A549 (cell line): ENCODE results near the gene DCAF15. TPM values are rescaled to one million over a fixed set of nuclear protein-coding genes. Genes with fewer than 3 reads are reported as not detected.

ENCODE experiments used
- ATAC-seq, 2 experiments: fragments of 200-7000 bp in 1 of 2; fragments of >200 bp in 1 of 2; cut with Nextera tagmentation in 1 of 2; cut with Tn5 transposase in 1 of 2; 3 replicates each; pipeline versions ENCODE4 v1.8.0 to v1.9.1; 2018 to 2020; ENCODE audit warnings: mild to moderate bottlenecking in 1 of 2, moderate library complexity in 1 of 2
- CTCF ChIA-PET: fragments of 300-600 bp; sonication (Branson Sonifier 250); formaldehyde crosslinking; extraction: SDS; loops from one replicate; lab custom pipeline; 2021; ENCODE audit warnings: antibody characterized with exemption, inconsistent platforms; lab: Yijun Ruan, JAX
- POLR2A ChIA-PET: fragments of 350-600 bp; formaldehyde crosslinking; extraction: SDS; loops from one replicate; lab custom pipeline; 2021; ENCODE audit warnings: antibody characterized with exemption, inconsistent platforms; lab: Yijun Ruan, JAX
- DNase-seq, 2 experiments: peaks; one replicate each; pipeline versions ENCODE4 v3.0.0 to v3.0.0-alpha.2; 2011 to 2016; ENCODE audit warnings: low read depth in 1 of 2, low spot score in 1 of 2
- FAIRE-seq: peaks from 2 replicates; lab custom pipeline; 2011; peaks lifted over from hg19 to GRCh38; lab: Jason Lieb, UNC
- H3K27ac ChIP-seq, 2 experiments: fragments of >200 bp; sonication (Bioruptor Twin); formaldehyde crosslinking; 3 replicates each; pipeline ENCODE4 v1.5.1; 2016 to 2017
- H3K4me1 ChIP-seq: fragments of >200 bp; sonication (Bioruptor Twin); formaldehyde crosslinking; 3 replicates; pipeline ENCODE4 v1.6.1; 2016
- H3K4me2 ChIP-seq: fragments of >200 bp; sonication (Bioruptor Twin); formaldehyde crosslinking; 3 replicates; pipeline ENCODE4 v1.6.1; 2016
- H3K4me3 ChIP-seq: fragments of >200 bp; sonication (Bioruptor Twin); formaldehyde crosslinking; 3 replicates; pipeline ENCODE4 v1.5.1; 2016
- H3K9me3 ChIP-seq: fragments of >200 bp; sonication (Bioruptor Twin); formaldehyde crosslinking; 3 replicates; pipeline ENCODE4 v1.6.1; 2016
- CBX8 ChIP-seq: fragments of 200-600 bp; sonication (generic); IDR thresholded peaks from 2 replicates; pipeline ENCODE4 v1.6.1; 2016
- EHF ChIP-seq: fragments of 250-450 bp; sonication (Bioruptor Pico); IDR thresholded peaks from 2 replicates; pipeline ENCODE4 v1.5.0; 2020; ENCODE audit warnings: mild to moderate bottlenecking
- EHMT2 ChIP-seq: fragments of 200-600 bp; sonication (generic); IDR thresholded peaks from 2 replicates; pipeline ENCODE4 v1.6.1; 2016; ENCODE audit warnings: antibody characterized with exemption, low read depth, mild to moderate bottlenecking, moderate library complexity
- EP300 ChIP-seq, 2 experiments: fragments of >200 bp; sonication (Bioruptor Twin); formaldehyde crosslinking; IDR thresholded peaks; 2 replicates in 1 of 2; 3 replicates in 1 of 2; pipeline ENCODE4 v1.6.1; 2016 to 2017
- HDAC2 ChIP-seq: fragments of 200-600 bp; sonication (generic); IDR thresholded peaks from 2 replicates; pipeline ENCODE4 v1.6.1; 2016
- HEYL ChIP-seq: fragments of 250-450 bp; sonication (Bioruptor Pico); IDR thresholded peaks from 2 replicates; pipeline ENCODE4 v1.8.0; 2021; ENCODE audit warnings: mild to moderate bottlenecking, moderate library complexity
- HOXA7 ChIP-seq: fragments of 250-450 bp; sonication (Bioruptor Pico); IDR thresholded peaks from 2 replicates; pipeline ENCODE4 v1.5.0; 2020; ENCODE audit warnings: mild to moderate bottlenecking, moderate library complexity
- HOXB13 ChIP-seq: fragments of 250-450 bp; sonication (Bioruptor Pico); IDR thresholded peaks from 2 replicates; pipeline ENCODE4 v1.5.0; 2020; ENCODE audit warnings: low read depth, mild to moderate bottlenecking, moderate library complexity
- HOXB5 ChIP-seq: fragments of 250-450 bp; sonication (Bioruptor Pico); IDR thresholded peaks from 2 replicates; pipeline ENCODE4 v1.5.0; 2020; ENCODE audit warnings: mild to moderate bottlenecking, moderate library complexity
- JUN ChIP-seq, 2 experiments: fragments of >200 bp; sonication (Bioruptor Twin); formaldehyde crosslinking; IDR thresholded peaks; 2 replicates in 1 of 2; 3 replicates in 1 of 2; pipeline ENCODE4 v1.6.1; 2016 to 2017
- MAFK ChIP-seq: fragments of 450-650 bp; IDR thresholded peaks from 2 replicates; pipeline ENCODE4 v1.6.1; 2014; ENCODE audit not compliant: partially characterized antibody
- NFE2L2 ChIP-seq: fragments of 150-350 bp; conservative IDR thresholded peaks from 2 replicates; pipeline ENCODE4 v1.6.1; 2014; ENCODE audit warnings: low read length
- NPAS2 ChIP-seq: fragments of 250-450 bp; sonication (Bioruptor Pico); IDR thresholded peaks from 2 replicates; pipeline ENCODE4 v1.8.0; 2022; ENCODE audit warnings: mild to moderate bottlenecking, moderate library complexity, borderline replicate concordance
- POLR2A ChIP-seq: IDR thresholded peaks from 2 replicates; pipeline ENCODE4 v1.6.1; 2012; ENCODE audit warnings: mild to moderate bottlenecking, low read length
- RAD21 ChIP-seq, 2 experiments: fragments of >200 bp in 1 of 2; sonication (Bioruptor Twin) in 1 of 2; formaldehyde crosslinking in 1 of 2; IDR thresholded peaks in 1 of 2; conservative IDR thresholded peaks in 1 of 2; 2 replicates in 1 of 2; 3 replicates in 1 of 2; pipeline ENCODE4 v1.6.1; 2012 to 2018; ENCODE audit warnings: inconsistent platforms in 1 of 2
- RARB ChIP-seq: fragments of 250-450 bp; sonication (Bioruptor Pico); IDR thresholded peaks from 2 replicates; pipeline ENCODE4 v1.8.0; 2021; ENCODE audit warnings: mild to moderate bottlenecking, moderate library complexity
- RFX5 ChIP-seq: fragments of 450-650 bp; IDR thresholded peaks from 2 replicates; pipeline ENCODE4 v1.7.1; 2014; ENCODE audit warnings: antibody characterized with exemption, mild to moderate bottlenecking, moderate library complexity
- SMC3 ChIP-seq: fragments of >200 bp; sonication (Bioruptor Twin); formaldehyde crosslinking; IDR thresholded peaks from 3 replicates; pipeline ENCODE4 v1.6.1; 2018; ENCODE audit warnings: inconsistent platforms
- ZC3H11A ChIP-seq: fragments of 450-650 bp; IDR thresholded peaks from 2 replicates; pipeline ENCODE4 v1.6.1; 2014; ENCODE audit warnings: antibody characterized with exemption, mild to moderate bottlenecking
- ZSCAN20 ChIP-seq: fragments of 250-450 bp; sonication (Bioruptor Pico); IDR thresholded peaks from 2 replicates; pipeline ENCODE4 v1.8.0; 2022; ENCODE audit warnings: mild to moderate bottlenecking, moderate library complexity
- WGBS: methylation state at CpG from one replicate; pipeline ENCODE4 v1.1.6; 2017; ENCODE audit errors: missing lambda C conversion rate; 5-methylcytosine and 5-hydroxymethylcytosine counted together
- polyA plus RNA-seq, 4 experiments: library from polyadenylated mRNA; depleted of rRNA in 3 of 4; stranded (reverse); fragments of >200 nt; fragmentation: RNase III in 1 of 4; extraction: RNeasy Plus Mini Kit Qiagen cat#74134 plus additional on column Dnase treatment in 1 of 4; gene quantifications; 2 replicates in 3 of 4; 3 replicates in 1 of 4; pipeline ENCODE4 v1.2.3, GENCODE V29; 2011 to 2017
- TF ChIP-seq, protein P1 (sequence below): fragments of >200 bp; sonication (Bioruptor Twin); formaldehyde crosslinking; IDR thresholded peaks from 3 replicates; pipeline ENCODE4 v1.6.1; 2016
- TF ChIP-seq, protein P2 (sequence below): fragments of 450-650 bp; IDR thresholded peaks from 2 replicates; pipeline ENCODE4 v1.6.1; 2014; ENCODE audit warnings: antibody characterized with exemption
- TF ChIP-seq, protein P3 (sequence below): IDR thresholded peaks from 2 replicates; pipeline ENCODE4 v1.6.1; 2012
- TF ChIP-seq, protein P4 (sequence below): fragments of >200 bp; sonication (Bioruptor Twin); formaldehyde crosslinking; IDR thresholded peaks from 3 replicates; pipeline ENCODE4 v1.5.1; 2016

The DCAF15 gene
- polyA plus RNA-seq, 2 of the 4 experiments (the other 2 are of a cell fraction): 10.2 to 23.0 TPM

DNA sequence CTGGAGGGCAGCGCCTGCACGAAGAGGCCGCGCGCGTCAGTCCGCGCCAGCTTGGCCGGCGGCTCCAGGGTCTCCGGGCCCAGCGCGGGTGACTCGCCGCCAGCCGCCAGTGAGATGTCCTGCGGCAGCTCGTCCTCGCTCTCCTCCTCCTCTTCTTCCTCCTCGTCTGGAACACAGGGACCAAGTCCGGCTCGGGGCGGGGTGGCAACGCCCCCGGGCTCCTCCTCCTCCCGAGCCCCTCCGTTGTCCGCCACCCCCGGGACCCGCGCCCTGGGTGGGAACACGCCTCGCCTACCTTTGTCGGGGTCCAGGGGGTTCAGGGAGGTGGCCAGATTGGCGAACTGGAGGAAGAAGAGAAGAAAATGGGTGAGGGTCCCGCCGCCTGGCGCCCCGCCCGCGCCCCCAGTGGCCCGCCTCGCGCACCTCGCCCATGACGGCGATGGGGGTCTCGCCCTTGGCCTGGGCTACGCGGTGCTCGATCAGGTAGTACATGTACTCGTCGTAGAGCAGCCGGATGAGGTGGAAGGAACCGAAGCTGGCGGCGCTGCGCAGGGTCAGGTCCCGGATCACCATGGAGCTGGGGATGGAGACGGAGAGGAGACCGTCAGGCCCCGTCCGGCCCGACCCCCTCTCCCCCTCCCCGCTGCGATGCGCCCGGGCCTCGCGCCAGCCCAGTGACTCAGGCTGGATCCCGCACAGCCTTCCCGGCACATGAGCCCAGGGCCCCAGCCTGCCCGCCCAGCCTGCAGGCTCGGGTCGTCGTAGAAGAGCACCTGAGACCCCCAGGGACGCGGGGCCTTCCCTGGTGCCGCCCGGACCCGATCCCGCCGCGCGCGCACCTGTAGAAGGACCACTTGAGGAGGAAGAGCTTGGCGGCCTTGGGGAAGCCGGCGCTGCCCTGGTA is 10.6 kb downstream of the DCAF15 start:
- Histone ChIP-seq H3K9me3 (no peaks in the 10 kb centered on the region), H3K4me1 (no peaks in the 10 kb centered on the region), H3K4me2 (no peak overlapping the region), H3K4me3 (no peak overlapping the region), H3K27ac (no peak overlapping the region)
- ChIA-PET POLR2A (no interaction called here), CTCF (interaction anchor here (0.6 to 2.3 kb wide), 4 partner anchors 10 to 110 kb away, joined by 3 to 5 read pairs (median 4); no protein-coding TSS in a partner anchor)
- FAIRE-seq: no peak
- ATAC-seq: no peak
- 95% methylated on average over 40 of the region's 89 CpGs for WGBS
- TF ChIP-seq EHF (CRISPR knock-in tag) (no peak), HOXB5 (CRISPR knock-in tag) (no peak), CBX8 (no peak), HOXB13 (CRISPR knock-in tag) (no peak), EP300 (IDR thresholded peaks at IDR 0.05) (no peak), ZSCAN20 (CRISPR knock-in tag) (no peak), JUN (IDR thresholded peaks at IDR 0.05) (no peak), NFE2L2 (no peak), EHMT2 (no peak), ZC3H11A (no peak), POLR2A (no peak), MAFK (no peak)
- DNase-seq: no peak

DNA sequence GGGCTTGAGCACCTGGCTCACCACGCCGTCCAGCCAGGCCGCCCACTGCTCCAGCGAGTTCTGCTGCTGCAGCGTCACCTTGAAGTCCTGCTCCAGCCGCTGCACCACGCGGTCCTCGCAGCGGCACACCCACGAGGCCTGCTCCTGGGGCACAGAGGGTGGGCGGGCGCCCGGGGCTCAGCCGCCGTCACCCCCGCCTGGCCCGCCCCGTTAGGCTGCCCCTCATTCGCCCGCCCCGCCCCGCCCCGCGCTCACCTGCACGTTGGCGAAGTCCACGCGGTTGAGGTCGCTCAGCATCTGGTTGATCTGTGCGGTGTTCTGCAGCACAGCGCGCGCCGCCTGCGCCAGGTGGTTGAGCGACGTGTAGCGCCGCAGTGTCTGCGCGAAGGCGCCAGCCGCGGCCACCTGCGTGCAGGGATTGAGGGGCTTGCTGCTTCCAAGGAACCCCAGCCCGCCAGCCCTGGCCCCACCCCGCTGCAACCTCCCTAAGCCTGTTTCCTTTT is 11.3 kb downstream of the DCAF15 start:
- POLR2A ChIA-PET: no interaction called here
- H3K4me1 ChIP-seq: no peaks in the 10 kb centered on the region
- H3K4me3 ChIP-seq: no peak overlapping the region
- ATAC-seq: no peak
- FAIRE-seq: no peak
- TF ChIP-seq HOXA7 (CRISPR knock-in tag): no peak
- H3K4me2 ChIP-seq: no peak overlapping the region
- 95% methylated on average over 17 of the region's 48 CpGs for WGBS
- no peak overlapping the region for H3K27ac ChIP-seq
- H3K9me3 ChIP-seq: no peaks in the 10 kb centered on the region
- CTCF ChIA-PET: interaction anchor here (0.6 to 0.9 kb wide), 2 partner anchors 51 to 109 kb away, joined by 3 read pairs; no protein-coding TSS in a partner anchor
- no peak for DNase-seq

DNA sequence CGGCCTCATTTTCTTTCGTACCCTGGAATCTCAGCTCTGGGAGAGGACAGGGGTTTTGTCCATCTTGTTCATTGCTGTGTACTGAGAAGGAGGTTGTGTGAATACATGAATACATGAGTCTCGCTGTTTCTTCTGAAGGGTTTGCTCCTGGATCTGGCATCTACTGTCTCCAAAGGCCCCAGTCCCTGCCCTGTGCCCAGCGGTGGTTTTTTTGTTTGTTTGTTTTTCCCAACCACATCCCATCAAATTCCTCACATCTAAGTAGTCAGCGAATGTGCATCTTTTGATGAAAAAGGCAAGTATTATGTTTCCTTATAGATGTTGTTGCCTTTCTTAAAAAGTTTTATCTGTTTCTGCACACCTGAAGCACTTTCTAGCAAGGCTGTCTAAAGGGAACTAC is 12.5 kb downstream of the DCAF15 start:
- Histone ChIP-seq H3K4me2 (no peak overlapping the region), H3K27ac (no peak overlapping the region), H3K9me3 (no peaks in the 10 kb centered on the region), H3K4me1 (no peaks in the 10 kb centered on the region)
- FAIRE-seq (no peak), DNase-seq (no peak)
- CTCF ChIA-PET: no interaction called here
- POLR2A ChIA-PET: no interaction called here
- no peak for TF ChIP-seq HDAC2
- no peak for TF ChIP-seq RFX5
- TF ChIP-seq HEYL (CRISPR knock-in tag): no peak
- TF ChIP-seq JUN (IDR thresholded peaks at IDR 0.05): no peak
- no peak for TF ChIP-seq NPAS2 (CRISPR knock-in tag)
- TF ChIP-seq HOXA7 (CRISPR knock-in tag): no peak
- no peak for TF ChIP-seq RARB (CRISPR knock-in tag)
- no peak for TF ChIP-seq RAD21 (conservative IDR thresholded peaks at IDR 0.05 in 1 of 2, IDR thresholded peaks at IDR 0.05 in 1 of 2)
- TF ChIP-seq, protein P1, sequence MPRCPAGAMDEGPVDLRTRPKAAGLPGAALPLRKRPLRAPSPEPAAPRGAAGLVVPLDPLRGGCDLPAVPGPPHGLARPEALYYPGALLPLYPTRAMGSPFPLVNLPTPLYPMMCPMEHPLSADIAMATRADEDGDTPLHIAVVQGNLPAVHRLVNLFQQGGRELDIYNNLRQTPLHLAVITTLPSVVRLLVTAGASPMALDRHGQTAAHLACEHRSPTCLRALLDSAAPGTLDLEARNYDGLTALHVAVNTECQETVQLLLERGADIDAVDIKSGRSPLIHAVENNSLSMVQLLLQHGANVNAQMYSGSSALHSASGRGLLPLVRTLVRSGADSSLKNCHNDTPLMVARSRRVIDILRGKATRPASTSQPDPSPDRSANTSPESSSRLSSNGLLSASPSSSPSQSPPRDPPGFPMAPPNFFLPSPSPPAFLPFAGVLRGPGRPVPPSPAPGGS: no peak
- TF ChIP-seq, protein P2, sequence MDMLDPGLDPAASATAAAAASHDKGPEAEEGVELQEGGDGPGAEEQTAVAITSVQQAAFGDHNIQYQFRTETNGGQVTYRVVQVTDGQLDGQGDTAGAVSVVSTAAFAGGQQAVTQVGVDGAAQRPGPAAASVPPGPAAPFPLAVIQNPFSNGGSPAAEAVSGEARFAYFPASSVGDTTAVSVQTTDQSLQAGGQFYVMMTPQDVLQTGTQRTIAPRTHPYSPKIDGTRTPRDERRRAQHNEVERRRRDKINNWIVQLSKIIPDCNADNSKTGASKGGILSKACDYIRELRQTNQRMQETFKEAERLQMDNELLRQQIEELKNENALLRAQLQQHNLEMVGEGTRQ: no peak
- TF ChIP-seq ZSCAN20 (CRISPR knock-in tag): no peak
- TF ChIP-seq, protein P3, sequence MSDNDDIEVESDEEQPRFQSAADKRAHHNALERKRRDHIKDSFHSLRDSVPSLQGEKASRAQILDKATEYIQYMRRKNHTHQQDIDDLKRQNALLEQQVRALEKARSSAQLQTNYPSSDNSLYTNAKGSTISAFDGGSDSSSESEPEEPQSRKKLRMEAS: no peak
- no peak for TF ChIP-seq SMC3
- TF ChIP-seq, protein P4, sequence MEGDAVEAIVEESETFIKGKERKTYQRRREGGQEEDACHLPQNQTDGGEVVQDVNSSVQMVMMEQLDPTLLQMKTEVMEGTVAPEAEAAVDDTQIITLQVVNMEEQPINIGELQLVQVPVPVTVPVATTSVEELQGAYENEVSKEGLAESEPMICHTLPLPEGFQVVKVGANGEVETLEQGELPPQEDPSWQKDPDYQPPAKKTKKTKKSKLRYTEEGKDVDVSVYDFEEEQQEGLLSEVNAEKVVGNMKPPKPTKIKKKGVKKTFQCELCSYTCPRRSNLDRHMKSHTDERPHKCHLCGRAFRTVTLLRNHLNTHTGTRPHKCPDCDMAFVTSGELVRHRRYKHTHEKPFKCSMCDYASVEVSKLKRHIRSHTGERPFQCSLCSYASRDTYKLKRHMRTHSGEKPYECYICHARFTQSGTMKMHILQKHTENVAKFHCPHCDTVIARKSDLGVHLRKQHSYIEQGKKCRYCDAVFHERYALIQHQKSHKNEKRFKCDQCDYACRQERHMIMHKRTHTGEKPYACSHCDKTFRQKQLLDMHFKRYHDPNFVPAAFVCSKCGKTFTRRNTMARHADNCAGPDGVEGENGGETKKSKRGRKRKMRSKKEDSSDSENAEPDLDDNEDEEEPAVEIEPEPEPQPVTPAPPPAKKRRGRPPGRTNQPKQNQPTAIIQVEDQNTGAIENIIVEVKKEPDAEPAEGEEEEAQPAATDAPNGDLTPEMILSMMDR: no peak
- no peak for TF ChIP-seq HOXB13 (CRISPR knock-in tag)
- TF ChIP-seq, all 56 proteins: peak for 0
- no peak overlapping the region for H3K4me3 ChIP-seq
- 51% methylated on average over 5 of the region's 5 CpGs for WGBS
- ATAC-seq: no peak
